Suprapubic skin (tissue), 4 donors: ENCODE results near the gene RPL36A. TPM values are rescaled to one million over a fixed set of nuclear protein-coding genes. Genes with fewer than 3 reads are reported as not detected.
A peak's percentile ranks its signal among the peaks of the same experiment; 100 is the strongest.

Experiments
- DNase-seq, 2 donors: peaks; one replicate each; pipeline ENCODE4 v3.0.0-alpha.2; 2019; ENCODE audit warnings: low spot score in 2 of 2
- H3K27ac ChIP-seq: fragments of 200-600 bp; sonication (generic); one replicate; pipeline ENCODE4 v1.5.1; 2019
- H3K27me3 ChIP-seq: fragments of 200-600 bp; sonication (generic); one replicate; pipeline ENCODE4 v1.5.1; 2019
- H3K36me3 ChIP-seq: fragments of 200-600 bp; sonication (generic); one replicate; pipeline ENCODE4 v1.5.1; 2019
- H3K4me1 ChIP-seq: fragments of 200-600 bp; sonication (generic); one replicate; pipeline ENCODE4 v1.5.1; 2019
- H3K4me3 ChIP-seq: fragments of 200-600 bp; sonication (generic); one replicate; pipeline ENCODE4 v1.5.1; 2019; ENCODE audit warnings: mild to moderate bottlenecking
- H3K9me3 ChIP-seq: fragments of 200-600 bp; sonication (generic); one replicate; pipeline ENCODE4 v1.5.1; 2019
- EP300 ChIP-seq: sonication (generic); formaldehyde crosslinking; IDR thresholded peaks from one replicate; pipeline ENCODE4 v1.6.1; 2017; ENCODE audit warnings: antibody characterized with exemption
- POLR2A ChIP-seq, 2 donors: fragments of 450-650 bp; IDR thresholded peaks; one replicate each; pipeline ENCODE4 v1.6.1; 2017; ENCODE audit warnings: antibody characterized with exemption in 2 of 2, mild to moderate bottlenecking in 2 of 2, moderate library complexity in 2 of 2
- POLR2AphosphoS5 ChIP-seq, 3 donors: sonication (generic); formaldehyde crosslinking; IDR thresholded peaks; one replicate each; pipeline ENCODE4 v1.6.1; 2017; ENCODE audit warnings: antibody characterized with exemption in 3 of 3
- WGBS: methylation state at CpG from one replicate; pipeline ENCODE4 v1.1.5; 2018; 5-methylcytosine and 5-hydroxymethylcytosine counted together
- total RNA-seq, 4 donors: library from RNA; depleted of rRNA; stranded (reverse); fragments of >200 nt; gene quantifications; one replicate each; pipeline ENCODE4 v1.1.0, GENCODE V29; 2016
- TF ChIP-seq, protein P1 (sequence below), 2 donors: fragments of 200-600 bp in 1 of 2; fragments of 450-650 bp in 1 of 2; sonication (generic) in 1 of 2; IDR thresholded peaks; one replicate each; pipeline ENCODE4 v1.5.1; 2016 to 2019; ENCODE audit warnings: antibody characterized with exemption in 2 of 2, mild to moderate bottlenecking in 1 of 2, moderate library complexity in 1 of 2

Gene RPL36A
- total RNA-seq, 4 donors from 2014 or later: 1,064 to 2,433 (median 2,004) TPM

DNA sequence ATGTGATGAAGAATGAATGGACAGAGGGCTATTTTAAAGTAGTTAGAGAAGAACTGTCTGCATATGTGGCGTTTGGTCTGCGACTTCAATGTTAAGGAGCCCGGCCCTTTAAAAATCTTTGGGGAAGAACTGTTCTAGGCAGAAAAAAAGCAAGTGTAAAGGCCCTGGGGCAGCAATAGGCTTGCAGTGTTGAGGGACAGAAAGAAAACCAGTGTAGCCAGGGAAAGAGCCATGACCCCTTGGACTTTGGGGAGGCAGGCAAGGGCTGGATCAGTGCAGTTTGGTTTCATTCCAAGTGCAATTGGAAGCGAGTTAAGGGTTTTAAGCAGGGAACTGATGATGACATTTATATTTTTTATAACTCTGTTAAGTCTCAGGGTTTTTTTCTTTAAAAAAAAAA lies 9.0 kb downstream of the RPL36A start:
- H3K4me1 ChIP-seq: no peaks in the 10 kb centered on the region
- no peak overlapping the region for H3K27ac ChIP-seq
- H3K36me3 ChIP-seq: no peaks in the 10 kb centered on the region
- no peaks in the 10 kb centered on the region for H3K27me3 ChIP-seq
- H3K9me3 ChIP-seq: no peaks in the 10 kb centered on the region
- no peak for DNase-seq
- 87% methylated on average over 4 of the region's 4 CpGs for WGBS
- no peak for TF ChIP-seq EP300
- TF ChIP-seq POLR2A (IDR thresholded peaks at IDR 0.05): no peak
- TF ChIP-seq, protein P1, sequence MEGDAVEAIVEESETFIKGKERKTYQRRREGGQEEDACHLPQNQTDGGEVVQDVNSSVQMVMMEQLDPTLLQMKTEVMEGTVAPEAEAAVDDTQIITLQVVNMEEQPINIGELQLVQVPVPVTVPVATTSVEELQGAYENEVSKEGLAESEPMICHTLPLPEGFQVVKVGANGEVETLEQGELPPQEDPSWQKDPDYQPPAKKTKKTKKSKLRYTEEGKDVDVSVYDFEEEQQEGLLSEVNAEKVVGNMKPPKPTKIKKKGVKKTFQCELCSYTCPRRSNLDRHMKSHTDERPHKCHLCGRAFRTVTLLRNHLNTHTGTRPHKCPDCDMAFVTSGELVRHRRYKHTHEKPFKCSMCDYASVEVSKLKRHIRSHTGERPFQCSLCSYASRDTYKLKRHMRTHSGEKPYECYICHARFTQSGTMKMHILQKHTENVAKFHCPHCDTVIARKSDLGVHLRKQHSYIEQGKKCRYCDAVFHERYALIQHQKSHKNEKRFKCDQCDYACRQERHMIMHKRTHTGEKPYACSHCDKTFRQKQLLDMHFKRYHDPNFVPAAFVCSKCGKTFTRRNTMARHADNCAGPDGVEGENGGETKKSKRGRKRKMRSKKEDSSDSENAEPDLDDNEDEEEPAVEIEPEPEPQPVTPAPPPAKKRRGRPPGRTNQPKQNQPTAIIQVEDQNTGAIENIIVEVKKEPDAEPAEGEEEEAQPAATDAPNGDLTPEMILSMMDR (IDR thresholded peaks at IDR 0.05): no peak
- no peak for TF ChIP-seq POLR2AphosphoS5 (IDR thresholded peaks at IDR 0.05)
- H3K4me3 ChIP-seq: no peak overlapping the region

DNA sequence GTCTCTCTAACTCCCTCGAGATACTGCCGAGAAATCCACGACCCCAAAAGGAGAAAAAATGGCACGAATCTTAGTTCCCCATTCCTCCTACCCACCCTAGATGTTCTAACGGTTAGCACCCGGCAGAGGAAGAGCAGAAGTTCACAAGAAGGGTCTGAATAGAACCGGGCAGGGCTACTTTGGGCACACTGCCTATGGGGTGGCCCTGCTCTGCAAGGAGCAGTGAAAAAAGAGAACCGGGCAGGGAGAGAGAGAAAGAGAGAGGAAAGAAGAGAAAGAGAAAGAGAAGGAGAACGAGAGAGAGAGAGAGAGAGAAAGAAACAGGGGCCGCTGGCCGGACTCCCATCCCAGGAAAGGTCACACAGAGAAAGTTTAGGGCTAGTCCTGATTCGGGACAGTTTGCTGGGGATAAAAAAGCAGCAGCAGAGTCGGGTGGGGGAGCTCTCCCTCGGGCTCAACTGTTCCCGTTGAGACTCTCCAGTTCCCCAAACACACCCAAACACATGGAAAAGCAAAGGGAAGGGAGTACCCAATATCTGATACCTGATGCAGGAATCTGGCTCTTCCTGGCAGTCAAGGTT lies 16.4 kb downstream of the RPL36A start:
- no peaks in the 10 kb centered on the region for H3K9me3 ChIP-seq
- no peaks in the 10 kb centered on the region for H3K27me3 ChIP-seq
- peaks cover 22% of the 10 kb centered on the region for H3K4me1 ChIP-seq
- TF ChIP-seq POLR2AphosphoS5 (IDR thresholded peaks at IDR 0.05) (no peak), POLR2A (IDR thresholded peaks at IDR 0.05) (no peak), EP300 (no peak)
- TF ChIP-seq, protein P1 (IDR thresholded peaks at IDR 0.05): no peak
- H3K4me3 ChIP-seq: peak overlapping the region; percentile 60
- DNase-seq: no peak
- H3K36me3 ChIP-seq: peaks cover 4% of the 10 kb centered on the region
- peak overlapping the region; percentile 94 for H3K27ac ChIP-seq
- WGBS: 41% methylated on average over 15 of the region's 15 CpGs

DNA sequence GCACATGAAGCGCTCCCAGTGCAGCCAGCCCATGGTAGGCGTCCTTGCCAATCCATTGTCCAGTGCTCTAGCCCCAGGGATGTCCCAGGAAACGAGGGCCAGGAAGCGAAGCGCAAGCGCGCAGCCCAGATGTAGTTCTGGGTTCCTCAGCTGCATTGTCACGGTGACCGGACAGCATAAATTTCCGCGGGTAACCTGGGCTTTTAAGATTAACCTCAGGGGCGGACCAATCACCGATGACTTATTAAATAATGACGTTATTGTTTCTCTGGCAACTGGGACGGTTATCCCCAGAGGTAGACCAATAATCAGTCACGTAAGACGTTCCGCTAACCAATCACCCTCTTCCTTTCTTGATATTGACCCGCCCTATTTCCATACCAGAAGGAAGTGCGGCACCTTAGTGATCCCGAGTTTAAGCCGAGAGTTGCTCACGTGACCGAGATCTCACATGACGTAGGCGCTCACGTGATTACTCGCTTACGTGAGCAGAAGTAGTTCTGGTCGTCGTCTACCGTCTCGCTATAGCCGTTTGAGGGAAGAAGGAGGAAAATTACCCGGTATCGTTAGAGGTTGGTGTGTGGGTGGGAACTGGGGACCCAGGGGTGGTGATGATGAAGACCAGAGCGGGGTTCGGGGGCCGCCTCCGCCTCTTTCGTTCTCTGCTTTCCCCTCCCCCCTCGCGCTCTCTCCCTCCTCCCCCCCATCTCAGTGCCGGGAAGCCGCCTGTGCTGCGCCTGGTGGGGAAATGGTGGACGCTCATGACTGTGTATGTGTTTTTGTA lies 17.1 kb downstream of the RPL36A start, which contains the start of the genes GLA and HNRNPH2:
Gene GLA, minus strand, starts transcription at position 178 of the 784 bp plus-strand sequence. Its CDS starts 22 bp downstream, at position 156.
Gene HNRNPH2, plus strand, starts transcription at position 475 of the 784 bp plus-strand sequence. CDS start 3,767 bp downstream, outside the sequence.
- peak; percentile 93 to 95 for DNase-seq
- H3K4me1 ChIP-seq: peaks cover 22% of the 10 kb centered on the region
- peak within 1 kb of the TSS; percentile 60 for H3K4me3 ChIP-seq
- H3K9me3 ChIP-seq: no peaks in the 10 kb centered on the region
- WGBS: 48% methylated on average over 46 of the region's 47 CpGs
- H3K27me3 ChIP-seq: no peaks in the 10 kb centered on the region
- peaks cover 11% of the 10 kb centered on the region for H3K36me3 ChIP-seq
- peak within 1 kb of the TSS; percentile 94 for H3K27ac ChIP-seq
- TF ChIP-seq POLR2A (IDR thresholded peaks at IDR 0.05) (peak in 1 of 2 donors; percentile 69), POLR2AphosphoS5 (IDR thresholded peaks at IDR 0.05) (peak; percentile 68 to 95 (median 73))
- TF ChIP-seq, protein P1 (IDR thresholded peaks at IDR 0.05): no peak

DNA sequence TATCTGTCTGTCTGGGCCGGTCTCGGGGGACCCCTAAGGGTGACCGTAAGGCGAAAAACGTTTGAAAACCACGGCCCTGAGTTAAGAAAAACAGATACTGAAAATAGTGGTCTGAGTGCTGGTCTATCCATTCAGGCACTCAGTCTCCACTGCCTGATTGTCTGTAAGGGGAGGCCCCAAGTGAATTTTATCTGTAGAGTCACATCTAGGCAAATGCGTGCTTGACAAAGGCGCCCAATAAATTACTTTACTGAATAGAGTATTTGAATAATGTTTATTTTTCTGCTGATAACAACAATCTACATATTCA lies 17.7 kb downstream of the RPL36A start:
- no peak for DNase-seq
- no peak for TF ChIP-seq POLR2A (IDR thresholded peaks at IDR 0.05)
- TF ChIP-seq POLR2AphosphoS5 (IDR thresholded peaks at IDR 0.05): no peak
- no peak for TF ChIP-seq EP300
- TF ChIP-seq, protein P1 (IDR thresholded peaks at IDR 0.05): no peak
- Histone ChIP-seq H3K4me1 (peaks cover 22% of the 10 kb centered on the region), H3K27ac (peak overlapping the region; percentile 94), H3K27me3 (no peaks in the 10 kb centered on the region), H3K9me3 (no peaks in the 10 kb centered on the region), H3K36me3 (peaks cover 12% of the 10 kb centered on the region), H3K4me3 (peak overlapping the region; percentile 60)
- 45% methylated on average over 8 of the region's 8 CpGs for WGBS

DNA sequence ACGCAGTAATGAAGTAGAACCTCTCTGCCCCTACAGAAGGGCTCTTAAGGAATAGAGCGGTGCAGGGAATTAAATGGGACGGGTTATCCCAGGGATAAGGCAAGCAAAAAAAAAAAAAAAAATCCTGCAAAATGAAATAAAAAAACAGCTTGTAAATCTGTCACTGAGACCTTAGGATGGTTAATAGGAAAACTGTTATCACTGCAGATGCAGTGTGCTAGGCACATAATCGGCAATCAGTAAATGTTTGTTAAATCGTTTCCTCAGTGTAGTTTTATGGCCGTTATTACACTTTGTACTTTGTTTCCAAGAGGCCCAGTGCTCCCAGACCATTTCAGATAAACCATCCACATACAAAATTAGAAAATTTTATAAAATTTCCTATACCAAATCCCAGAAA lies 18.2 kb downstream of the RPL36A start:
- Histone ChIP-seq H3K27me3 (no peaks in the 10 kb centered on the region), H3K4me1 (peaks cover 22% of the 10 kb centered on the region), H3K9me3 (no peaks in the 10 kb centered on the region), H3K4me3 (peak overlapping the region; percentile 60), H3K36me3 (peaks cover 12% of the 10 kb centered on the region), H3K27ac (peak overlapping the region; percentile 94)
- DNase-seq: no peak
- 38% methylated on average over 6 of the region's 6 CpGs for WGBS
- TF ChIP-seq POLR2AphosphoS5 (IDR thresholded peaks at IDR 0.05) (no peak), POLR2A (IDR thresholded peaks at IDR 0.05) (no peak), EP300 (no peak)
- TF ChIP-seq, protein P1 (IDR thresholded peaks at IDR 0.05): no peak
